NCI-H748 (cell line): Measurements from ENCODE around the gene FGF5.

Source experiments
- DNase-seq: peaks from one replicate; lab custom pipeline; 2025; ENCODE audit not compliant: unreplicated experiment; lab: John Stamatoyannopoulos, UW

The FGF5 gene

GRCh38 chr4:80335554-80336358 lies 69.3 kb downstream of the FGF5 start, which contains the start of gene CFAP299:
Gene CFAP299 (plus strand): TSS chr4:80335730.
- DNase-seq: peak; percentile 90

- peak; percentile 77 for DNase-seq
Measured at GRCh38 chr4:80336582-80336981, 70.1 kb downstream of the FGF5 start.

GRCh38 chr4:80340036-80340435 lies 73.6 kb downstream of the FGF5 start:
- no peak for DNase-seq
